ENCODE data around the gene NAALADL1.

GRCh38 chr11:65078786-65079342 is 20.5 kb upstream of the NAALADL1 start:
- TF ChIP-seq FOXM1 (IDR thresholded peaks at IDR 0.05; ENCODE audit: borderline replicate concordance) (no peak), ELF4 (IDR thresholded peaks at IDR 0.05) (no peak)
